ENCODE data around the gene STYX.
A peak's percentile ranks its signal among the peaks of the same experiment; 100 is the strongest.

The STYX gene

GRCh38 chr14:52790011-52790755 is 60.2 kb downstream of the STYX start:
- no peak for DNase-seq (ENCODE audit: low read depth, low spot score)

- DNase-seq (ENCODE audit: low read depth, low spot score), result no peak
Observed at GRCh38 chr14:52790756-52791222, 60.8 kb downstream of the STYX start.

- DNase-seq (ENCODE audit: low read depth, low spot score), result peak; percentile 69
Observed at GRCh38 chr14:52791223-52792096, 61.5 kb downstream of the STYX start, which contains the start of gene GNPNAT1. Gene GNPNAT1, minus strand, starts transcription at chr14:52791607. Its CDS starts 6,957 bp downstream, at chr14:52784650.

GRCh38 chr14:52792097-52792415 is 62.1 kb downstream of the STYX start:
- no peak for DNase-seq (ENCODE audit: low read depth, low spot score)

GRCh38 chr14:52793061-52793460 is 63.1 kb downstream of the STYX start:
- DNase-seq (ENCODE audit: low read depth, low spot score), result no peak

- DNase-seq (ENCODE audit: low read depth, low spot score), result no peak
Observed at GRCh38 chr14:52797653-52798052, 67.7 kb downstream of the STYX start.

GRCh38 chr14:52798826-52799225 is 68.9 kb downstream of the STYX start:
- no peak for DNase-seq (ENCODE audit: low read depth, low spot score)

GRCh38 chr14:52801014-52801712 is 71.2 kb downstream of the STYX start:
- DNase-seq (ENCODE audit: low read depth, low spot score), result no peak

GRCh38 chr14:52802597-52802996 is 72.6 kb downstream of the STYX start:
- no peak for DNase-seq (ENCODE audit: low read depth, low spot score)

- DNase-seq (ENCODE audit: low read depth, low spot score), result no peak
Observed at GRCh38 chr14:52806115-52806514, 76.1 kb downstream of the STYX start.

- no peak for DNase-seq (ENCODE audit: low read depth, low spot score)
Observed at GRCh38 chr14:52808101-52808500, 78.1 kb downstream of the STYX start.

- DNase-seq (ENCODE audit: low read depth, low spot score), result no peak
Observed at GRCh38 chr14:52821805-52822250, 91.9 kb downstream of the STYX start.

- DNase-seq (ENCODE audit: low read depth, low spot score), result no peak
Observed at GRCh38 chr14:52824462-52824861, 94.5 kb downstream of the STYX start.

All from activated CD4-positive, CD25-positive, alpha-beta regulatory T cell treated with anti-CD3 and anti-CD28 coated beads, Interleukin-2, amount 50 U/mL, for 16 hours (primary cell).